K562 (cell line): ENCODE data around the gene BRD3OS. TPM values are rescaled to one million over a fixed set of nuclear protein-coding genes. Genes with fewer than 3 reads are reported as not detected.

Source experiments
- E2F6 ChIP-seq, 2 experiments: IDR thresholded peaks; 2 replicates each; pipeline ENCODE4 v1.6.1; 2011; ENCODE audit warnings: borderline replicate concordance in 1 of 2, control low read depth in 1 of 2, low read depth in 1 of 2, low read length in 1 of 2, mild to moderate bottlenecking in 1 of 2, mixed read lengths in 1 of 2, moderate library complexity in 1 of 2; ENCODE audit not compliant: insufficient read depth in 1 of 2, insufficient read length in 1 of 2, poor library complexity in 1 of 2, severe bottlenecking in 1 of 2; ENCODE audit errors: extremely low read depth in 1 of 2
- MYC ChIP-seq, 2 experiments: fragments of 250-450 bp in 1 of 2; sonication (Bioruptor Pico) in 1 of 2; IDR thresholded peaks; 2 replicates each; pipeline versions ENCODE4 v1.5.1 to v1.6.1; 2012 to 2021; ENCODE audit warnings: low read depth in 2 of 2, borderline replicate concordance in 1 of 2, improper control_type of control experiment in 1 of 2, low read length in 1 of 2, mild to moderate bottlenecking in 1 of 2, moderate library complexity in 1 of 2
- RBFOX2 ChIP-seq: fragments of 200-400 bp; formaldehyde crosslinking; IDR thresholded peaks from 2 replicates; pipeline ENCODE4 v1.6.1; 2017; ENCODE audit warnings: low read depth, mild to moderate bottlenecking, low read length, moderate library complexity
- ZBTB40 ChIP-seq, 2 experiments: fragments of 450-650 bp in 1 of 2; sonication (generic) in 1 of 2; formaldehyde crosslinking in 1 of 2; IDR thresholded peaks; 2 replicates each; pipeline versions ENCODE4 v1.7.1 to v1.9.0; 2016 to 2022; ENCODE audit warnings: inconsistent platforms in 1 of 2, mild to moderate bottlenecking in 1 of 2, missing genetic modification reagents in 1 of 2
- ZC3H4 ChIP-seq: sonication (generic); formaldehyde crosslinking; IDR thresholded peaks from 2 replicates; pipeline ENCODE4 v1.9.0; 2021; ENCODE audit warnings: missing genetic modification reagents, borderline replicate concordance
- ZFX ChIP-seq: sonication (generic); formaldehyde crosslinking; IDR thresholded peaks from 2 replicates; pipeline ENCODE4 v1.8.0; 2022; ENCODE audit warnings: mild to moderate bottlenecking, missing genetic modification reagents, moderate library complexity
- ZNF165 ChIP-seq: fragments of 250-450 bp; sonication (Bioruptor Pico); IDR thresholded peaks from 2 replicates; pipeline ENCODE4 v1.4.0; 2020; ENCODE audit warnings: borderline replicate concordance
- ZNF830 ChIP-seq: fragments of 250-450 bp; sonication (Bioruptor Pico); IDR thresholded peaks from 2 replicates; pipeline ENCODE4 v1.5.0; 2021; ENCODE audit warnings: mild to moderate bottlenecking
- polyA plus RNA-seq, 8 experiments: library from polyadenylated mRNA; depleted of rRNA in 4 of 8; stranded (reverse) in 5 of 8; unstranded in 3 of 8; fragments of >200 nt; fragmentation: Nextera tagmentation in 2 of 8; fragmentation: Illumina TruSeq in 1 of 8; extraction: Ambion mirVana in 2 of 8; extraction: Trizol in 1 of 8; gene quantifications; 2 replicates each; pipeline versions ENCODE4 v1.2.1 to v1.2.3, GENCODE V29; 2011 to 2014; ENCODE audit warnings: inconsistent platforms in 1 of 8, missing spikeins in 1 of 8
- total RNA-seq, 7 experiments: library from RNA; depleted of rRNA in 6 of 7; stranded (reverse); fragments of >200 nt in 6 of 7; fragmentation: Illumina TruSeq in 2 of 7; extraction: Trizol in 2 of 7; gene quantifications; 2 replicates each; pipeline versions ENCODE4 v1.2.1 to v1.2.3, GENCODE V29; 2011 to 2021; ENCODE audit warnings: low replicate concordance in 1 of 7
- TF ChIP-seq, protein P1 (sequence below): fragments of 250-450 bp; sonication (Bioruptor Pico); IDR thresholded peaks from 2 replicates; pipeline ENCODE4 v1.8.0; 2021; ENCODE audit warnings: moderate library complexity, mild to moderate bottlenecking, inconsistent platforms
- TF ChIP-seq, protein P2 (sequence below): fragments of 450-650 bp; IDR thresholded peaks from 2 replicates; pipeline ENCODE4 v1.6.1; 2016; ENCODE audit warnings: antibody characterized with exemption

Gene BRD3OS
- total and polyA plus RNA-seq, 9 of the 15 experiments (the other 6 are each of a cell fraction or from before 2014, with no cell fraction given), result 1.1 to 8.7 (median 5.9) TPM

DNA sequence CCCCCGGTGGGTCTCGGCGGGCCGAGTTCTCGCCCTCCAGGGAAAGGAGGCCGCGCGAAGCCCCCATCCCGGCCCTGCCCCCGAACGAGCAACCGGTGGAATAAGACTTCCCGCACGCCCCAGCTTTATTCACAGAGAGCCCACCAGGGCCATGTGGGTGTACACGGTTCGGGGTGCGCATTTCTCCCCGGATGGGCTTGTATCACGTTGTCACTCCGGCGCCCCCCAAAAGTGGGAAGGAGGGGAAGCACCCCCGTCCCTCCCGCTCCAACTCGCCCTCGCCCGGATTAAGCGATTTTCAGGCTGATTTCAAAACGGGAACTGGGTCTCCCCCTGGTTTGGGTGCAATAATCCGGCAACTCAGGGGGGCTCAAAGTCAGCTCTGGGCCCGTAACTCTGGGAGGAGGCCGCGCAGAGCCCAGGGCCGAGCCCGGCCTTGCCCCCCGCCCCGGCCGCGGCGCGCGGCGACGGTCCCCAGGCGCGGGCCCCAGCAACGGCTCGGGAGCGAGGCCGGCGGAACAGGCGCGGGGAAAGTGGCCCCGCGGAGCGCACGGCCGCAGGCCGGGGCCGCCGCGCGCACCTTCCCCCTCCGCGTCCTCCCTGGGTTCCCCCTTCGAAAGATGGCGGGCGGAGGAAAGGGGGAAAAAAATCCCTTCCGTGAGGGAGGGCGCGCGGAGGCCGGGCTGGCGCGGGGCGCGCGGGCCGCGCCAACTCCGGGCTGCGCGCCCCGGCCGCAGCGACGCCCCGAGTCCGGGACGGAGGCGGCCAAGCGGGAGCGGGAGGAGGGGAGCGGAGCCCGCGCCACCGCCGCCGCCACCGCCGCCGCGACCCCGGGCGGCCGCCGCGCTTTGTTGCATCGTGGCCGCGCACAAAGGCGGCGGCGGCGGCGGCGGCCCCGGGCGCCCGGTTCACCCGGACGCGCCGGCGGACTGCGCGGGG, 41.9 kb downstream of the BRD3OS start (continued):
- TF ChIP-seq, protein P1, sequence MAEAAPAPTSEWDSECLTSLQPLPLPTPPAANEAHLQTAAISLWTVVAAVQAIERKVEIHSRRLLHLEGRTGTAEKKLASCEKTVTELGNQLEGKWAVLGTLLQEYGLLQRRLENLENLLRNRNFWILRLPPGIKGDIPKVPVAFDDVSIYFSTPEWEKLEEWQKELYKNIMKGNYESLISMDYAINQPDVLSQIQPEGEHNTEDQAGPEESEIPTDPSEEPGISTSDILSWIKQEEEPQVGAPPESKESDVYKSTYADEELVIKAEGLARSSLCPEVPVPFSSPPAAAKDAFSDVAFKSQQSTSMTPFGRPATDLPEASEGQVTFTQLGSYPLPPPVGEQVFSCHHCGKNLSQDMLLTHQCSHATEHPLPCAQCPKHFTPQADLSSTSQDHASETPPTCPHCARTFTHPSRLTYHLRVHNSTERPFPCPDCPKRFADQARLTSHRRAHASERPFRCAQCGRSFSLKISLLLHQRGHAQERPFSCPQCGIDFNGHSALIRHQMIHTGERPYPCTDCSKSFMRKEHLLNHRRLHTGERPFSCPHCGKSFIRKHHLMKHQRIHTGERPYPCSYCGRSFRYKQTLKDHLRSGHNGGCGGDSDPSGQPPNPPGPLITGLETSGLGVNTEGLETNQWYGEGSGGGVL (CRISPR knock-in tag), result no peak
- TF ChIP-seq ZNF830, result no peak
- peak; percentile 64 for TF ChIP-seq RBFOX2
- no peak for TF ChIP-seq ZC3H4 (CRISPR knock-in tag)
- TF ChIP-seq ZBTB40 (IDR thresholded peaks at IDR 0.05), result peak; percentile 13; the same call in 1 of the 2 replicates
- TF ChIP-seq ZBTB40 (CRISPR knock-in tag; IDR thresholded peaks at IDR 0.05), result no peak
- no peak; the same call in 1 of the 2 replicates for TF ChIP-seq ZFX
- 0 out of 2 replicates have a peak, but pooled peaks have one; percentile 14 for TF ChIP-seq MYC (IDR thresholded peaks at IDR 0.05; ENCODE audit: low read depth, low read length)
- no peak for TF ChIP-seq MYC (CRISPR knock-in tag; IDR thresholded peaks at IDR 0.05; ENCODE audit: borderline replicate concordance, low read depth)
- peak in 1 of 2 experiments; percentile 11 for TF ChIP-seq E2F6 (IDR thresholded peaks at IDR 0.05; ENCODE audit: borderline replicate concordance in 1 of 2, extremely low read depth in 1 of 2, insufficient read depth in 1 of 2, insufficient read length in 1 of 2, low read depth in 1 of 2, low read length in 1 of 2, poor library complexity in 1 of 2, severe bottlenecking in 1 of 2)
- TF ChIP-seq, protein P2, sequence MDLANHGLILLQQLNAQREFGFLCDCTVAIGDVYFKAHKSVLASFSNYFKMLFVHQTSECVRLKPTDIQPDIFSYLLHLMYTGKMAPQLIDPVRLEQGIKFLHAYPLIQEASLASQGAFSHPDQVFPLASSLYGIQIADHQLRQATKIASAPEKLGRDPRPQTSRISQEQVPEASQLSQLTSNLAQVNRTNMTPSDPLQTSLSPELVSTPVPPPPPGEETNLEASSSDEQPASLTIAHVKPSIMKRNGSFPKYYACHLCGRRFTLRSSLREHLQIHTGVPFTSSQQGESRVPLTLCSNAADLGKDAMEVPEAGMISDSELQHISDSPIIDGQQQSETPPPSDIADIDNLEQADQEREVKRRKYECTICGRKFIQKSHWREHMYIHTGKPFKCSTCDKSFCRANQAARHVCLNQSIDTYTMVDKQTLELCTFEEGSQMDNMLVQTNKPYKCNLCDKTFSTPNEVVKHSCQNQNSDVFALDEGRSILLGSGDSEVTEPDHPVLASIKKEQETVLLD, result no peak
- no peak for TF ChIP-seq ZNF165
